Measurements from ENCODE around the gene TIAL1.
"Not testable (repeated sequence)": the region's sequence is repeated elsewhere in the genome, so short reads cannot be mapped to it uniquely, and the experiment has no call there.

The TIAL1 gene

DNA sequence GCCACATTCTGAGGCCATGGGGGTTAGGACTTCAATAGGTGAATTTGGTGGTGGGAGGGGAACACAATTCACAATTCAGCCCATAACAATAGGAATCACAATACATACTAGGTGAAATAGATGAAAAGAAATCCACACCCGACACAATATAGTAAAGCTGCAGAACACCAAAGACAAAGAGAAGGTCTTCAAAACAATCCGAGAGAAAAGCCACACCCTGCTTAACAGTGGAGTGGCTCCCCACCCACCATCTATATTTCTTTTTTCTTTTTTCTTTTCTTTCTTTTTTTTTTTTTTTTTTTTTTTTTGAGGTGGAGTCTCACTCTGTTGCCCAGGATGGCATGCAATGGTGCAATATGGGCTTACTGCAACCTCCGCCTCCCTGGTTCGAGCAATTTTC is 14.7 kb upstream of the TIAL1 start:
- no peak for DNase-seq

DNA sequence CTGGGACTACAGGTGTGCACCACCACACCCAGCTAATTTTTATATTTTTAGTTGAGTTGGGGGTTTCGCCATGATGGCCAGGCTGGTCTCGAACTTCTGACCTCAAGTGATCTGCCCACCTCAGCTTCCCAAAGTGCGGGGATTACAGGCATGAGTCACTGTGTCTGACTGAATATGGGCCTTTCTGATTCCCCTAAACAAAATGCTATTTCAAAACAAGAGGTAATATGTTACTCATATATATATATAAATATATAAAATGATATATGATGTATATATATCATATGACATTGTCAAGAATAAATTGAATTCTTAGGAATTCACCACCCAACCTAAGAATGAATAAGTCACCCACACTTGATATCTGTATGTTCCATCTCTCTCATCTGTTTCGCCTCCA is 12.8 kb upstream of the TIAL1 start:
- DNase-seq: no peak

DNA sequence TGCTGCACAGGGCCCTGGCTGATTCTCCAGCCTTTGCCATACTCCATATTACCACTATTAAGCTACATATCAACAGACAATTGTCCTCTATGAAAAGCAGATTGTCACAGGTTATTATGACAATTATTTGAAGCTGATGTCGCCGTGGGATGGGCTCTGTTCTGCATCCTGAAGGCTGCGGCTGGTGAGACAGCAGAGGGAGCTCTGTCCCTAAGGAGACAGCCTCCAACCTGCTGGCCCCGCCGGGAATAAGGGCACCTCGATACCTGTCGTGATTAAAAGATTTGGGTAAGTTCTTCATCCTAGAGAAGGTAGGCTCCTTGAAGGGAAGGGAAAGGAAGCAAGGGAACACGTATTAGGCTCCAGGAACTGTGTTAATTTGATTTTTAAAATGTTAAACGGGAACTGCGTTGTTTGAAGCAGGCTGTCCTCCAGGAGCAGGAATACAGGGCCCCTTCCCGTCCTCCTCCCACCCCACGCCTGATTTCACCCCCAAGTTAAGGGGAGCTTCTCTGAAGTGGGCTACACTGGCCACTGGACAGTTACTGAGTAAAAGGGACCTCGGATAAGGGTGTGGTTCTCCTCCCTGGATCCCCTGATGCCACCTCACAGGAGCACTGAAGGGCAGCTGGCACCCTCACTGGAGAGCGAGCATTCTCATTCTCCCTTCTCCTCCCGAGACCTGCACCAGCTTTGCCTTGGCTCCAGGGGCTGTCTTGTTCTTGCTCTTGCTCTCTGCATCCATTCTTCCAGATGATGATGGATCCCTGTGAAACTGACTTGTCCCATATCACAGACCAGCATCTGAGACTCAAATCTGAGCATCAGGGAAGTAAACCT is 11.8 kb upstream of the TIAL1 start:
- DNase-seq: peak; percentile 16

DNA sequence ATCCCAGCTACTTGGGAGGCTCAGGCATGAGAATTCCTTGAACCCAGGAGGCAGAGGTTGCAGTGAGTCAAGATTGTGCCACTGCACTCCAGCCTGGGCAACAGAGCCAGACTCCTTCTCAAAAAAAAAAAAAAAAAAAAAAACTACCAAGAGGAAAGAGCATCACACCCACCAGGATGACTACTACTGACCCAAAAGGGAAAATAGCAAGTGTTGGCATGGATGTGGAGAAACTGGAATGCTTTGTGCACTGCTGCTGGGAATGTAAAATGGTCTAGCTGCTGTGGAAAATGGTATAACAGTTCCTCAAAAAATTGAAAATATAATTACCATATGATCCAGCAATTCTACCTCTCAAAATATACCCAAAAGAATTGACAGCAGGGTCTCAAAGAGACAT is 7.7 kb upstream of the TIAL1 start:
- DNase-seq: no peak

DNA sequence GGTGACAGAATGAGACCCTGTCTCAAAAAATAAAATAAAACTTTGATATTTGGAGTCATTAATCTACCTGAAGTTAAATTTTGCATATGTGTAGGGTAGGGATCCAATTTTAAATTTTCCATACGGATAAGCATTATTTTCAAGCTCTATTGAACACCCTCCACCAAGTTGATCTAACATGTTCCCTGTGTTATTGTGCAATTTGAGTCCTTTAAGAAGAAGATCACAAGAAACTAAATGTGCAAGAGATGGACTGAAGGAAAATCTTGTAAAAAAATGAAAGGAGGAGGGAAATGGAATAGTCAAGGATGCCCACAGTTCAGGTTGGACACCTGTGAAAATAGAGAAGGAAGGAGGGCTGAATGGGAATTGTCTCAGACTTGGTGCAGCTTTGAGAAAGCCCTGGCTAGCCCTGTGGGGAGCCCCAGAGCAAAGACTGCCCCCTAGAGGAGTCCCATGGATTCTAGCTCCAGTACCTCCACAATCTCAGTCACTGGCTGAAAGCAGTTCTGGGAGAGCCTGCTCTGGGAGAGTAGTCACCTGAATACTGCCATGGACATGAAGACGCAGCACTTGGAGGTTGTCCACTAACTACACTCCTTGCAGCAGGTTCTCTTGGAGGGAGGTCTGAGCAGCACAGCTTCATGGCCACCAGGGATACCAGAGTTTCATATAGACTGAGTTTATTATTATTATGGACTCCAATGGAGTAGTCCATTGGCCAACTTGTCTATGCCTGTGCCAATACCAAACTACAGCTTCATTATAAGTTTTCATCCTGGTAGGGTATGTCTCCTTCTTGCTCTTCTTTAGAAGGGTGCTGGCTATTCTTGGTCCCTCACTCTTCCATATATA is 5.7 kb upstream of the TIAL1 start:
- DNase-seq: no peak

DNA sequence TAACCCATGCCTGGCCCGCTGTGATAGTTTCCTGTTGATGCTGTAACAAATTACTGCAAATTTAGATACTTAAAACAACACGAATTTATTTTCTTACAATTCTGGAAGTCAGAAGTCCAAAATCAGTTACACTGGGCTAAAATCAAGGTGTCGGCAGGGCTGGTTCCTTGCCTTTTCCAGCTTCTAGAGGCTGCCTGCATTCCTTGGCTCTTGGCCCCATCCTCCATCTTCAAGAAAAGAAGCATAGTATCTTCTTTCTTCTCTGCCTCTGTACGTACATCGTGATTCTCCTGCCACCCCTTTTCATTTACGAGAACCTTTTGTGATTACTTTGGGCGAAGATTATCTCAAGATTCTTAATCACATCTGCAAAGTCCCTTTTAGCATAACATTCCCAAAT is 1.6 kb upstream of the TIAL1 start:
- no peak for DNase-seq

DNA sequence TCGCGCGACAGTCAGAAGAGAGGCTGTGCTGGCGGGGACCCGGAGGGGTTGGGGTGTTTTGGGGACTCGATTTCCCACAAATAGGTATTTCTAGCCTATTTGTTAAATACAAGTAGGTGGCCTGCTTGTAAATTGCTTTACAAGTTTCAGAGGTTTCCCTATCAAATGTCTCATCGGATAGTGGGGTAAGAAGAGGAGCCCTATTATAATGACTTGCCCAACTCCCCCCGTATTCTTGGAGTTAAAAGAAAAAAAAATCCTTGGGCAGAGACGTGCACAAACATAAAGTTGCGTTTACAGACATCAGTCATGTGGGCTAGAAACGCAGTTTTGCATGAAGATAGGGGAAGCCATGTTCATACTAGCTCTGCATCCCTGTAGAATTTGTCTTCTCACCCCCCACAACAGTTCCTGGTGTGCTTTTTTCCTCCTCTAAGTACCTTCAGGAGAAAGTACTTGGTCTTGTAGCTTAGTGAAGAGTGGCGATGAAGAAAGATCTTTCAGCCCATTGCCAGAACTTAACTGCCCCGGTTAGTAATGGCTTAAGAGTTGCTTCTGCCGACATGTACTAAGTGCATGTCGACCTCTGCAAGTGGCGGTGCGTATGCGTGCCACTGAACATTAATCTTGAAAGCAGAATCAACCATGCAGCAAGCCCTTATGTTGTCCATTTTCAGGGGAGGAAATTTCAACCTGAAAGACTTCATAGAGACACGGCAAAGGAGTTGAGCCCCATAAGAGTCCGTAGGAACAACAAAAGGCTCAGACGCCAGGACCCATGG is 832 bp upstream of the TIAL1 start:
- DNase-seq: no peak

DNA sequence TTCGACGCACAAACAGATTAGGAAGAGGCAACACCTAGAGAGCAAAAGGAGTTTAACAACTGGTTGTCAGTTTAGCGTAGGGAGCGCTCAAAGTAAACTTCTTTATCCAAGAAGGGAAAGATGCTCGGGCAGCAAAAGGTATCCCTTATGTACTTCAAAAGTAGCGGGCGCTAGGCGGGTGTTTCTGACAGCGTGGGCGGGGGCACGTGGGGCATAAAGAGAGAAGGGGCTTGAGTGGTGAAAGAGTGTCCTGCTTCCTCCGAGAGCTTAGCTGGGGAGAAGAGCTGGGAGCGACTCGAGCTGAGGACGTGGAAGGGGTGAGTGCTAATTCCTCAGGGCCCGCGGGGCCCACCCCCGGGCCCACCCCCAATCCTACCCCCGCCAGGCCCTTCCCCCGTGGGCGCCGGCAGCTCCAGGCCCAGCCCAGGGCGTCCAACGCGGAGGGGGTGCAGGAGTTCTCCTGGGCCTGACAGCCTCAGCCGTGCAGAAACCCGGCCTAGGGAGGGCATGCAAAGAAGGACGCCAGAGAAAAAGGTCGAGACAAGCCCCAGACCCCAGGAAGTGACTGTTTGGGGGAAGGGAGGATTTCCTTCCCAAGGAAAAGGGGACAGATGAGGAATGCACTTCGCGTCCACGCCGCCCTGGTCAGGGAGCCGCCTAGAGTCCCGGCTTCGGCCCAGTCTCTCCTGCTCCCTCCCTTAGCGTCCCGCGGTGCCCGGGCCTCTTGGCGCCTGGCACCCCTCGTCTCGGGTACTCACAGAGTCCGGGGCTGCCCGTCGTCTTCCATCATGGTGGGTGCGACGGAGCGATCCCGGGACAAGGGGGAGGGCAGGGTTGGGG is 868 bp downstream of the TIAL1 start:
- DNase-seq: no peak

DNA sequence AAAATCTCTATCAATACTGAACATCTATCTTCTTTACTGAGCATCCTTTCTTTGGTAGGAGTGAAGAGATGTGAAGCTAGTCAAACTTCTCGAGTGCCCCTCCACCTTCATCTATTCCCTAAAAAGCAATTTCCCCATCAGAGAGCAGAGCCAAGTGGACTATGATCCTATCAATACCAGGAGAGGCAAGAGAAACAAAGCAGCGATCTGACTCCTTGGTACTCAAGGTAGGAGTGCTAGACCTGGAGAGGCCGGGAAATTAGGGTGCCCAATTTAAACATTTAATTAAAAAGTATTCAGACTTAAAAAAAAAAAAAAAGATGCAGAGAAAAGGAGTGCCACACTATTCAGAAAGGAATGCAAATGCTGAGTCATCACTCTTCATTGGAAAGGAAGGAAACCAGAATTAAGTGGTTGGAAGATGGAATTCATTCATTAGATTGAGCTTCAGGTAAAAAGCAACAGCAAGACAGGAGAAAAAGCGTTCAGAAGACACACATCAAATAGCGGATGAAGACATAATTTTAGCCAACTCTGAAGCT is 1.6 kb downstream of the TIAL1 start:
- DNase-seq: peak; percentile 15

DNA sequence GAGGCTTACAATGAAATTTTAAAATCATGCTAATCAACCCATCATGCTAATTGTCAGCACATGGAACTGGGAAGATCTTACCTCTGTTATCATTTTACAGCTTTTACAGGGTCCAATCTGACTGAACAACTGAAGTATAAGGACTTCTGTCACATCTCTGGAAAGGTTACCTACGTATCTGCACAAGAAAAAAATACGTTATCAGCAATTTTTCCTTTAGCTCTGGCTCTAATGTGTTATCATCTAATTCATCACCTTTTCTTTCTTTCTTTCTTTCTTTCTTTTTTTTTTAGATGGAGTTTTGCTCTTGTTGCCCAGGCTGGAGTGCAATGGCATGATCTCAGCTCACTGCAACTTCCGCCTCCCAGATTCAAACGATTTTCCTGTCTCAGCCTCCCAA is 8.7 kb downstream of the TIAL1 start:
- DNase-seq: no peak

DNA sequence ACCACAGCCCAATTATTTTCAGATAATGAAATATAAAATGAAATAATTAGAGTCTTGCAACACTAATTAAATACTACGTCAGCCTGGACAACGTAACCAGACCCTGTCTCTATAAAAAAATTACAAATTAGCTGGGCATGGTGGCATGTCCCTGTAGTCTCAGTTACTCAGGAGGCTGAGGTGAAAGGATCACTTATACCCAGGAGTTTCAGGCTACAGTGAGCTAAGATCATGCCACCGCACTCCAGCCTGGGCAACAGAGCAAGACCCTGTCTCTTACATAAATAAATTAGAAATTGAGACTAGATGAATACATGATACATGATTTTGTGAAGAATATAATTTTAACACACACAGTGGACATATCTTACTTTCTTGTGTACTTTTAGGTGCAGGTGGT is 18.4 kb downstream of the TIAL1 start:
- no peak for DNase-seq

DNA sequence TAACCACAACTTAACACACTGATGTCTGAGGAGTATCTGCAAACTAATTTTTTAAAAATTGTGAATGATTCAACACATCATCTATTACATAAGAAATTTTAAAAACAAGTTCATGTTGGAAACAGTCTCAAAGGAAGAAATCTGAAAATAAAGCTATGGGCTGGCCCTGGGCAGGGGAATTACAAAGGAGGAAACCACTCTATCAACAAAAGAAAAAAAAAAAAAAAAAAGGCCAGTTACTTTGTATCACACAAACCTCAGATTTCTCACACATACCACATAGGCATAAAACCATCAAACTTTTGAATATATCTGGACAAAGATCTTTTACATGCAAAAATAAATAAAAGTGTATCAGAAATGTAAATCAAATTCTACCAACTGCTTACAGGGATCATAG is 20.8 kb downstream of the TIAL1 start:
- DNase-seq: no peak

DNA sequence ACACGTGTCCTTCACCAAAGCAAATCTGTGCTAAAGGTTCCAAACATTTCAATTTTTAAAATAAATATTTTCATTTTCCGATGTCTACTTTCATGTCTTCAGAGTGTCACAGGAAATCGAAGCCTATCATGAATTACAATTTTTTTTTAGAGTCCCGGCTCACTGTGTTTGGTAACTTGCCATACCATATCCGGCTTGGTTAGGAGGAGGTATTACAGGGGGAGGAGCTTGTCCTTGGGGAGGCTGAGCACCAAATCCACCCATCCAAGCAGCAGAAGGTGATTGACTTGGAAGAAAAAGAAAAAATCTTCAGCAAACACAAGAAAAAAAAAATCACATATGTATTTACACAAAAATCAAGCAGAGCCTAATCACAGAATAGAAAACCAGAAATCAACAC is 21.3 kb downstream of the TIAL1 start:
- DNase-seq: no peak

DNA sequence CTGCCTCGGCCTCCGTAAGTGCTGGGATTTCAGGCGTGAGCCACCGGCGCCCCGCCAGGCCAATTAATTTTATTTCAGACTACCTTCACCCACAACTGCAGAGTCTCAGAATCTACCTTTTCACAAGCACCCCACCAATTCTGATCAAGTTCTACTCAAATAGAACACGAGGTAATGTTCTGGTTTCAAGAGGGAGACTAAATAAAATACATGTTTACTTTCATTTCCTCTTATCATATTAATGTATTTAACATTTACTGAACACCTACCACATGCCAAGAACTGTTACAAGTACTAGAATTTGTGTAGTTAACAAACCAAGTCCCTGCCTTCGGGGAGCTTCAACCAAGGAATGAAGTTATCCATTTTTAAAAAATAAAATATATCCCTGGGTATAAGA is 28.8 kb downstream of the TIAL1 start:
- DNase-seq: no peak

DNA sequence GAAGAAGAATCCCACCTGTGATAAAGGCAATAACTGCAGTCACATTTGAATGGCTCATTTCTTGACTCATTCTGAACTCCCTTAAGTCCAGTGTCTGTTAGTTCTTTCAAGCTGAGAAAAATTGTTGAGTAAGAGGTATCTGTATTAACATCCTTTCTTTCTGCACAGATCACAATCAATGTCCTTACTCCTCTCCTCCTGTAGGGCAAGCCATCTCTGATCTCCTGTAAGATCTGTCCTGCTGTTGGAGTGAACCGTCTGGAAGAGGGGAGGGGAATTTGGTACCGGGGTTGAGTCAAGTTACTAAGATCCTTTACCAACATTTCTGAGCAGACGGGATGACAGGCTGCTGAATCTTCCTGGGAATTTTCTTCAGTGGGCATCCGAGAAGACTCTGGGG is 34.7 kb downstream of the TIAL1 start:
- no peak for DNase-seq

DNA sequence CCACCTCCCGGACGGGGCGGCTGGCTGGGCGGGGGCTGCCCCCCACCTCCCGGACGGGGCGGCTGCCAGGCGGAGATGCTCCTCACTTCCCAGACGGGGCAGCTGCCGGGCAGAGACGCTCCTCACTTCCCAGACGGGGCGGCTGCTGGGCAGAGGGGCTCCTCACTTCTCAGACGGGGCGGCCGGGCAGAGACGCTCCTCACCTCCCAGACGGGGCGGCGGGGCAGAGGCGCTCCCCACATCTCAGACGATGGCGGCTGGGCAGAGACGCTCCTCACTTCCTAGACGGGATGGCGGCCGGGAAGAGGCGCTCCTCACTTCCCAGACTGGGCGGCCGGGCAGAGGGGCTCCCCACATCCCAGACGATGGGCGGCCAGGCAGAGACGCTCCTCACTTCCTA is 37.3 kb downstream of the TIAL1 start:
- DNase-seq: not testable (repeated sequence)

DNA sequence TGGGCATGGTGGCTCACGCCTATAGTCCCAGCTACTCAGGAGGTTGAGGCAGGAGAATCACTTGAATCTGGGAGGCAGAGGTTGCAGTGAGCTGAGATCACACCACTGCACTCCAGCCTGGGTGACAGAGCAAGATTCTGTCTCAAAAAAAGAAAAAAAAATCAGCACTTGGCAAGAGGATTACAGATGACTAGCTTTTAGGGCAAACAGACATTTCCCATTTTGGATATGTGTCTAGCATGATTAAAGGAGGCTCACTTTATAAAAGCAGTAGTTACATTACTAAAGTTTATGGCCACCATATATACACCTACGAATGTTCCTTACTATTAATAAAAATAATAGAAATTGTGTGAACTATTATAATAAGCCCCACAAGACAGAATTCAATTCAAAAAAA is 40.7 kb downstream of the TIAL1 start:
- not testable (repeated sequence) for DNase-seq

DNA sequence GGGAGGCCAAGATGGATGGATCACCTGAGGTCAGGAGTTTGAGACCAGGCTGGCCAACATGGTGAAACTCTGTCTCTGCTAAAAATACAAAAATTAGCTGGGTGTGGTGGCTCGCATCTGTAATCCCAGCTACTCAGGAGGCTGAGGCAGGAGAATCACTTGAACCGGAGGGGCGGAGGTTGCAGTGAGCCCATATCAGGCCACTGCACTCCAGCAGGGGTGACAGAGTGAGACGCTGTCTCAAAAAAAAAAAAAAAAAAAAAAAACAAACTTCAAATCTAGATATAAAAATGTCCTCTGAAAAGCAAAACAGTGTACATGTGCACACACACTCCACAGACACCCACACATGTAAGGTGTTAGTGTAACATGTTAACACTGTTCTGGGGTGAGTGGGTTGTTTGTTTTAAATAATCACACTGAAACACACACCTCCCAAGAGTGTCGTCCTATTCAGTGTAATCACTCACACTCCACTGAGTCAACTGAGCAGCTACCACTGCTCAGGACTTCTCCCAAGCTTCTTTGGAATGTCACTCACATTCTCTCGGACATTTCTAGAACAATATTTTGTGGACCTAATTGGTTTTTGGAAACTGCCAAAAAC is 41.5 kb downstream of the TIAL1 start:
- no peak for DNase-seq

DNA sequence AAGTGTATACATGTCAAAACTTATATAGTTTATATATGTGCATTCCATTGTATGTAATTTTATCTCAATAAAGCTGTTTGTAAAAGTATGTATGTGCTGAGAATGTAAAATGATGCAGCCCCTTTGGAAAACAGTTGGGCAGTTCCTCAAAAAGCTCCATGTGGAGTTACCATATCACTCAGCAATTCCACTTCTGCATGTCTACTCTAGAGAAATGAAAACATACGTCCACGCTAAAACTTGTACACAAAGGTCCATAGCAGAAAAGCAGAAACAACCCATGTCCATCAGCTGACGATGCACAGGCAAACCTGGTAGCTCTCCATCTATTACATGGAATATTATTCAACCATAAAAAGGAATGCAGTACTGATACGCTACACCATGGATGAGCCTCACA is 45.9 kb downstream of the TIAL1 start:
- DNase-seq: no peak

DNA sequence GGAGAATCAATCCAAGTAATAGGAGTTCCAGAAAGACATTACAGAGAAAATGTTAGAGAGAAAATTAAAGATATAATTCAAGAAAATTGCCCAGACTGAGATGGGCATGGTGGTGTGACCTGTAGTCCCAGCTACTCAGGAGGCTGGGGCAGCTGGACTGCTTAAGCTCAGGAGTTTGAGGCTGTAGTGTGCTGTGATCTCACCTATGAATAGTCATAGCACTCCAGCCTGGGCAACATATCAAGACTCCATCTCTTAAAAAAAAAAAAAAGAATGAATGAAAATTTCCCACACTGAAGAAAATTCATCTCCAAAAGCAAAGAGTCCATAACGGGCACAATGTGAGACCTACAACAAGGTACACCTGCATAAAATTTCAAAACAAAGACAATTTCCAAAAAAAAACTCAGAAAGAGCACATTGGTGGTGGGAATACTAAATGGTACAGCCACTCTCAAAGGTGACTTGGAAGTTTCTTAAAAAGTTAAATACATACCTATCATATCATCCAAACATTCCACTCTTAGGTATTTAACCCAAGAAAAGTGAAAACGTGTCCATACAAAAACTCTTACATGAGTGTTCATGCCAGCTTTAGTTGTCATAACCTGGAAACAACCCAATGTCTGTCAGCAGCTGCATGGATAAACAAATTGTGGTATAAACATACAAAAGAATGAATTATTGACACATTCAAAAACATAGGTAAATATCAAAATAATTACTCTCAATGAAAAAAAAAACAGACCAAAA is 47.3 kb downstream of the TIAL1 start:
- DNase-seq: no peak

DNA sequence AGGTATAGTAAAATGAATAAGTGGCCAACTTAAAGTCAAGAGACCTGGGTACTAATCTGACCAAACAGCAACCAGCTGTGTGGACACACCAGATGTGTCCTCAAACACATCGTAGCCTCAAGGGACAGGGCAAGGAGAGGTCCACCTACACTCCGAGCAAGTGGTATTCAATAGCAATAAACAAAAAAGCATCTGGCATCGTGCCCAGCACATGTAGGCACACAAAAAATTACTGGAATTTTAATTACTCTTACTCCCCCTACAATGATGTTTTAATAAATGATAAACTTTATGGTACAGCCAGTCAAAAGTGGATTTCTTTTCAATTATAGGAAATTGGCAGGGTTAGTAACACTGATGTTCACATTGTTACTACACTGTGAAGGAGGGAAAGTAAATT is 50.8 kb downstream of the TIAL1 start:
- DNase-seq: no peak

Measured in kidney glomerular epithelial cell (primary cell).